Measurements from ENCODE around the gene GYG1. TPM values are rescaled to one million over a fixed set of nuclear protein-coding genes. Genes with fewer than 3 reads are reported as not detected.

The GYG1 gene
- total RNA-seq, 4 donors from 2014 or later, result 11.9 to 23.9 (median 12.8) TPM

GRCh38 chr3:148958696-148959095 is 32.6 kb upstream of the GYG1 start:
- Histone ChIP-seq H3K36me3 (no peaks in the 10 kb centered on the region), H3K4me1 (peaks cover 0 to 9% (median 0%) of the 10 kb centered on the region in 4 donors), H3K4me3 (no peak overlapping the region), H3K9me3 (no peaks in the 10 kb centered on the region), H3K27me3 (no peaks in the 10 kb centered on the region), H3K27ac (no peak overlapping the region)
- TF ChIP-seq POLR2A (IDR thresholded peaks at IDR 0.05) (no peak), CTCF (IDR thresholded peaks at IDR 0.05) (no peak)
- DNase-seq, result no peak

GRCh38 chr3:148962513-148962912 is 28.8 kb upstream of the GYG1 start:
- Histone ChIP-seq H3K9me3 (no peaks in the 10 kb centered on the region), H3K4me1 (no peaks in the 10 kb centered on the region), H3K36me3 (no peaks in the 10 kb centered on the region), H3K27me3 (no peaks in the 10 kb centered on the region), H3K27ac (no peak overlapping the region), H3K4me3 (no peak overlapping the region)
- TF ChIP-seq CTCF (IDR thresholded peaks at IDR 0.05), result no peak
- TF ChIP-seq POLR2A (IDR thresholded peaks at IDR 0.05), result no peak
- DNase-seq, result no peak

GRCh38 chr3:148964809-148965208 is 26.5 kb upstream of the GYG1 start:
- Histone ChIP-seq H3K9me3 (no peaks in the 10 kb centered on the region), H3K27ac (no peak overlapping the region), H3K4me1 (no peaks in the 10 kb centered on the region), H3K27me3 (no peaks in the 10 kb centered on the region), H3K4me3 (no peak overlapping the region), H3K36me3 (no peaks in the 10 kb centered on the region)
- no peak for TF ChIP-seq POLR2A (IDR thresholded peaks at IDR 0.05)
- no peak for TF ChIP-seq CTCF (IDR thresholded peaks at IDR 0.05)
- no peak for DNase-seq

GRCh38 chr3:148968321-148968720 is 23.0 kb upstream of the GYG1 start:
- DNase-seq, result no peak
- H3K36me3 ChIP-seq, result no peaks in the 10 kb centered on the region
- TF ChIP-seq CTCF (IDR thresholded peaks at IDR 0.05) (no peak), POLR2A (IDR thresholded peaks at IDR 0.05) (no peak)
- no peak overlapping the region for H3K4me3 ChIP-seq
- H3K9me3 ChIP-seq, result no peaks in the 10 kb centered on the region
- H3K4me1 ChIP-seq, result no peaks in the 10 kb centered on the region
- no peak overlapping the region for H3K27ac ChIP-seq
- H3K27me3 ChIP-seq, result no peaks in the 10 kb centered on the region

- no peak for DNase-seq
- Histone ChIP-seq H3K27me3 (no peaks in the 10 kb centered on the region), H3K36me3 (no peaks in the 10 kb centered on the region), H3K9me3 (no peaks in the 10 kb centered on the region), H3K27ac (no peak overlapping the region), H3K4me1 (no peaks in the 10 kb centered on the region), H3K4me3 (no peak overlapping the region)
- no peak for TF ChIP-seq CTCF (IDR thresholded peaks at IDR 0.05)
- no peak for TF ChIP-seq POLR2A (IDR thresholded peaks at IDR 0.05)
Observed at GRCh38 chr3:148970271-148970670, 21.1 kb upstream of the GYG1 start.
